ENCODE results near the gene TRIM23. TPM values are rescaled to one million over a fixed set of nuclear protein-coding genes. Genes with fewer than 3 reads are reported as not detected.

TRIM23 gene
- total RNA-seq, 2 donors from 2014 or later = 6.4 to 8.8 TPM

DNA sequence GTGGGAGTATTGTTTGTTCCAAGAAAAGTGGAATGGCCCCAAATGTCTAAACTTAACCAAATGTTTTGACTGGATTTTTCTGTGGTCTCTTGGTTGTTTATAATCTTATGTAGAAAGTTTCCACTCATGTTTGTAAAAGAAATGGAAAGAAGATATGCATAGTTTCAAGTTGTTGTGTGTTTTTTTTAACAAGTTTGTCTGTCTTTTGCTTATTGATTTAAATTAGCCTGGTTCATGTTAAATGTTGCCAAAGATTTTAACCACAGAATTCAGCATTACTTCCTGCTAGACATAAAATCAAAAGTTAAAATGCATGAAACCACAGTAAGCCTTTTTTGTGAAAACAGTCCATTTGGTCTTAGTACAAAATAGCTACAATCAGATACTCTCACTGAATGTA lies 47.0 kb downstream of the TRIM23 start:
- intact Hi-C loops (cut with DNase I, micrococcal nuclease) = no loop called here
- ATAC-seq = no peak
- DNase-seq = no peak

DNA sequence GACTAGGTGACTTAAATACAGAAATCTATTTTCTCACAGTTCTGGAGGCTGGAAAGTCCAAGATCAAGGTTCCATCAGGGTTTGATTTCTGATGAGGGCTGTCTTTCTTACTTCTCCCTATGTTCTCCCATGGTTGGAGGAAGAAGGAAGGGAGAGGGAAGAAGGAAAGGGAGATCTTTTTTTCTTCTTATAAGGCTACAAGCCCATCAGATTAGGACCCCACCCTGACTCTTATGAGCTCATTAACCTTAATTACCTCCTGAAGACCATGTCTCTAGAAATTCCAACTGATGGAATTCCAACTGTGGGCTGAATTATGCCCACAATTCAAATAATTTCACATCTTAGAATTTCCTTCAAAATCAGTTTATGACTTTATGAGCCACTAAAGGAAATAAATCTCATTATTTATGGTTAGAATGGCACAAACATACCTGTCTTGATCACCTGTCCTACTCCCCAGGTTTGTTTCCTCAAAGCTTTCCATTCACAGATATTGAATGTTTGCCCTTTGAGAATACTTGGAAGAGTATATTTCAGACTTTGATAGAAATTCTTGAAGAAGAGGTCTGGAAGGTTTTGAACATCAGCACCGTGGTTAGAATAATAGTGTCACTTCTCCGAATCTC lies 53.4 kb downstream of the TRIM23 start:
- ATAC-seq (peak; percentile 83), DNase-seq (no peak)
- intact Hi-C loops (cut with DNase I, micrococcal nuclease) = no loop called here

DNA sequence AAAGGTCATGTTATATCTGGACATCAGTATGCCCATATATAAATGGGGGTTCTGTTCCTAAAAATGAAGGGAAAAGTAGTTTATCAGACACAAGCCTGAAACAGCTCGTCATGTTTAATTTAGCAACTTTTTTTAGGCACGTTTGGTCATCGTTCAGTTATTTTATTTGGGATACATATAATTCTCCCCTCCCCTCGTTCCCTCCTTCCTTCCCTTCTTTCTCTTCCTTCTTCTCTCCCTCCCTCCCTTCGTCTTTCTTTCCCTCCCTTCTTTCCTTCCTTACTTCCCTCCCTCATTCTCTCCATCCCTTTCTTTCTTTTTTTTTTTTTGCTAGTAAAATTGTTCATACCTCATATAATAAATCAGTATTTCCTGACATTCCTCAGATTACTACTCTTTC lies 57.6 kb downstream of the TRIM23 start:
- no peak for DNase-seq
- intact Hi-C loops (cut with DNase I, micrococcal nuclease) = no loop called here
- ATAC-seq = no peak

DNA sequence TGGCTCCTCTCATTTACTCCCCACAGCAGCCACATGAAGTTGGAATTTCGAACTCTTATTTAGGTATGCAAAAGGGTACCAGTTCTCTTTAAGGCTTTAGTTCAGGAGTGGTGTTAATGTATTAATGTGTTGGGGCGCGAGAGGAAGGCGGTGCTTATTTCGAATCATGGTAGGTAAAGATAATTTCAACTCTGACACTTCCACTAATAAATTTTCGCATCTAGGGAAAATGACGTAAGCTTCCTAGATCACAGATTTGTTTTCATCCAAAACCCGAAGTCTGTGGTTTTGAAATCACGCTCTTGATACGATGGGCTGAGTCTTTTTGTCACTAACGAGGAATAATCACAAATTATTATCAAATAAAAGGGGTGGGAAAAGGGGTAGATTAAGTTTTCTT lies 60.4 kb downstream of the TRIM23 start:
- no peak for DNase-seq
- intact Hi-C loops (cut with DNase I, micrococcal nuclease) = no loop called here
- ATAC-seq = no peak

DNA sequence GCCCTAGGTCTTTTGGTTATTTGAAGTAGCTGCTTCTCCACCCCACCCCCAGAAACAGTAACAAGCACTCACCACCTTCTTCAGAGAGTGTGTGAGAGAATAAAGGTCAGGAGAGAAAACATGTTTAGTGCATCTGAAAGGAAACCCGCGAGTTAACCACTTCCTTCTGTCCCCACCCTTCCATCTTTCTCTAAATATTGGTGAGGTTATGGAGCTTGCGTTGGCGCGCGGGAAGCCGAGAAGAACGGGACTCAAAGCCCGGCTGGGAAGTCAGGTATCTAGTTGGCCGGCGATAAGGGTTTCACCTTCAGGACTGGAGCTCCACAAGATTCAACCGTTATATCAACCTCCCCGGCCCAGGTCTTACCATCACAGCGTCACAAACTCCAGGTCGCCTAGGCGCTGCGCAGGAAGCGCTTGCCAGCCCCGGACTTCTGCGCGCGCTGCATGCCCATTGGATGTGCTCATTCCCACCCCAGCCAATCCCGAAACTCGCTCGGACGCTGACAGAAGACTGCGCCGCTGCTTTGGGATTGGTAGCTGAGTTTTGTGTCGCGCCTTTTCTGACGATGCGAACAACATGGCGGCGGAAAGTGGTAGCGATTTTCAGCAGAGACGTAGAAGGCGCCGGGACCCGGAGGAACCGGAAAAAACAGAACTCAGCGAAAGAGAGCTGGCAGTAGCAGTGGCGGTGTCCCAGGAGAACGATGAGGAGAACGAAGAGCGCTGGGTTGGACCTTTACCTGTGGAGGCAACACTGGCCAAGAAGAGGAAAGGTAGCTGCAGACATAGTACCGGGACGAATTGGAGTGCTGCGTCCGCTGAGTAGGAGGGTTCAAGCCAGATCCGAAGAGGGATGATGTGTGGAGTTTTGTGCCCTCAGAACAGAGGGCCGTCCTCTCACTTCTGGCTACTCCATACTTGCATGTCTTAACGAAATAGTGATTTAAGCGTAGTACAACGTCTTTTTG lies 61.1 kb downstream of the TRIM23 start, which contains the start of the genes CENPK and PPWD1:
TSS of gene CENPK (minus strand) at position 438 of the 971 bp plus-strand sequence. CDS start 8,261 bp downstream, outside the sequence.
TSS of gene PPWD1 (plus strand) at position 566 of the 971 bp plus-strand sequence. CDS start at position 581, 15 bp downstream.
- ATAC-seq = peak; percentile 99
- peak; percentile 95 to 96 for DNase-seq
- intact Hi-C loops (cut with DNase I, micrococcal nuclease) = no loop called here

DNA sequence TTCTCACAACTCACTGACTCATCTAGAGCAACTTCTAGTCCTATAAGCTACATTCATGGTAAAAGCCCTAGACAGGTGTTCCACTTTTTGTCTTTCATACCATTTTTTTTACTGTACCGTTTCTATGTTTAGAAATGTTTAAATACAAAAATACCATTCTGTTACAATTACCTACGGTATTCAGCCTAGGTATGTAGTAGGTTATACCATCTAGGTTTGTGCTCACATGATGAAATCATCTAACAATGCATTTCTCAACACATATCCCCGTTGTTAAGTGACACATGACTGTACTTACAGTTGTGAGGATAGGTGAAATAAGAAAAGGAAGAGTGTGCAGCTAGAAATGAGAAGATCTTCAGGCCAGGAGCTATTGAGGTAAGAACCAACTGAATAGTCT lies 67.4 kb downstream of the TRIM23 start:
- DNase-seq = no peak
- intact Hi-C loops (cut with DNase I, micrococcal nuclease) = no loop called here
- ATAC-seq = no peak

DNA sequence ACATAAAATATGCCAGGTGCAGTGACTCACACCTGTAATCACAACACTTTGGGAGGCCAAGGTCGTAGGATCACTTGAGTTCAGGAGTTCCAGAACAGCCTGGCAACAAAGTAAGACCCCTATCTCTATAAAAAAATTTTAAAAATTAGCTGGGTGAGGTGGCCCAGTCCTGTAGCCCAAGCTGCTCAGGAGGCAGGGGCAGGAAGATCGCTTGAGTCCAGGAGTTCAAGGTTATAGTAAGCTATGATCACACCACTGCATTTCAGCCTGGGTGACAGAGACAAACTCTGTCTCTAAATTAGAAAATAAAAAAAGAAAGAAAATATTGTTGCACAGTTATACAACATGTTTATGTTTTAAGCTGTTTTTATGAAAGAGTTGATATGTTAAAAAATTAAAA lies 68.0 kb downstream of the TRIM23 start:
- DNase-seq (no peak), ATAC-seq (no peak)
- intact Hi-C loops (cut with DNase I, micrococcal nuclease) = no loop called here

DNA sequence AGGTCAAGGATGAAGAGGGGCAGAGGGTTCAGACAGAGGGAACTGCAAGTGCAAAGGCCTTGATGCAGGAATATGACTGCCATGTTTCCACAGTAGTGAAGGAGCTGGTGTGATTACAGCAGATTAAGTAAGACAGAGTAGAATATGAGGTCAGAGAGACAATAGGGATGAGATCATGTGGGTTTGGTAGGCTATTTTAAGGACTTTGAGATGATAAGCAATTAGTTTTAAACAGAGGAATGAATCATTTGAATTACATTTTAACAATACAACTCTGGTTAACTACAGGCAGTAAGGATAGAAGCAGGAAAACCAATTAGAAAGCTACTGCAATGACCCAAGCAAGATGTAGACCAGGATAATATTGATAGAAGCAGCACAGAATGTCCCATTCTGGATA lies 68.8 kb downstream of the TRIM23 start:
- ATAC-seq (peak; percentile 63), DNase-seq (no peak)
- intact Hi-C loops (cut with DNase I, micrococcal nuclease) = no loop called here

DNA sequence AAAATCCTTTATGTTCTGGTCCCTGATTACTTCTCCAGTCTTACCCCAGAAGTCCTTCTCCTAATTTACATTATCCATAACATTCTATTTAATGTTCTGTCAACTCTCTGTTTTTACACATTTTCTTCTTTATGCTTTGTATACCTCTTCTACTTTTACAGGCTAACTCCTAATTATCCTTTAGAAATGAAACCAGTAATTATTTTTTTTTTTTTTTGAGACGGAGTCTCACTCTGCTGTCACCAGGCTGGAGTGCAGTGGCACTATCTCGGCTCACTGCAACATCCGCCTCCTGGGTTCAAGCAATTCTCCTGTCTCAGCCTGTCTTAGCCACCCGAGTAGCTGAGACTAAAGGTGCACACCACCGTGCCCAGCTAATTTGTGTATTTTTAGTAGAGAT lies 70.2 kb downstream of the TRIM23 start:
- intact Hi-C loops (cut with DNase I, micrococcal nuclease) = no loop called here
- ATAC-seq (no peak), DNase-seq (no peak)

DNA sequence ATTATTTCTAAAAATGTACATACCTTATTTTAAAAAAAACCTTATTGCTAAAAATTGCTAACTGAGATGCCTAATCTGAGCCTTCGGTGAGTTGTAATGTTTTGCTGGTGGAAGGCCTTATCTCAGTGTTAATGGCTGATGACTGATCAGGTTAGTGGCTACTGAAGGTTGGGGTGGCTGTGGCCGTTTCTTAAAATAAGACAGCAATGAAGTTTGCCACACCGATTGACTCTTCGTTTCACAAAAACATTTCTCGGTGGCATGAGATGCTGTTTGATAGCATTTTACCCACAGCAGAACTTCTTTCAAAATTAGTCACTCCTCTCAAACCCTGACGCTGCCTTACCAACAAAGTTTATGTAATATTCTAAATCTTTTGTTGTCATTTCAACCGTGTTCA lies 75.9 kb downstream of the TRIM23 start:
- intact Hi-C loops (cut with DNase I, micrococcal nuclease) = no loop called here
- ATAC-seq (no peak), DNase-seq (no peak)

DNA sequence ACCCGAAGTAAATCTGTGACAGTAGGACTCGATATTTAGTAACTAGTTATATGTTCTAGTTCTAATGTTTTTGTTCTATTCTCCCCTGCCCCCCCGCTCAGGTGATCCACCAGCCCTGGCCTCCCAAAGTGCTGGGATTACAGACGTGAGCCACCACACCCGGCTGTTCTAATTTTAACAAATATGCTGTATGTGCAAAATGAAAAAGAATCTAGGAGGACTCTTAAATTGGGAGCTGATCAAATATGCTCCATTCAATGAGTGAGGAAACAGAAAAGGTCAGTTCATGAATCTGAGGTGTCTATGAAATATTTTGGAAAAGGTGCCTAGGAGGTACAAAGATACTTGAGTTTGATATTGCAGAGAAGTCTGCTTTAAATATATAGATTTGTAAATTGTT lies 78.0 kb downstream of the TRIM23 start:
- ATAC-seq = no peak
- DNase-seq = no peak

DNA sequence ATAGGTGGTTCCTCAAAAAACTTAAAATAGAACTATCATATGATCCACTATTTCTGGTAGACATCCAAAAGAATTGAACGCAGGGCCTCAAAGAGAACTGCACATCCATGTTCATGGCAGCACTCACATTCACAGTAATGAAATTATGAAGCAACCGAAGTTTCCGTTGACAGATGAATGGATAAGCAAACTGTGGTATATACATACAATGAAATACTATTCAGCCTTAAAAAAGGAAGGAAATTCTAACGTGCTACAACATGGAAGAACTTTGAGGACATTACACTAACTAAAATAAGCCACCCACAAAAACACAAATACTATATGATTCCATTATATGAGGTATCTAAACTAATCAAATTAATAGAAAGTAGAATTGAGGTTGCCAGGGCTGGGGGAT lies 79.7 kb downstream of the TRIM23 start:
- no peak for DNase-seq
- intact Hi-C loops (cut with DNase I, micrococcal nuclease) = no loop called here
- no peak for ATAC-seq

More for the DNA sequence above, 78.0 kb downstream of the TRIM23 start:
- intact Hi-C loops (cut with DNase I, micrococcal nuclease) = no loop called here

DNA sequence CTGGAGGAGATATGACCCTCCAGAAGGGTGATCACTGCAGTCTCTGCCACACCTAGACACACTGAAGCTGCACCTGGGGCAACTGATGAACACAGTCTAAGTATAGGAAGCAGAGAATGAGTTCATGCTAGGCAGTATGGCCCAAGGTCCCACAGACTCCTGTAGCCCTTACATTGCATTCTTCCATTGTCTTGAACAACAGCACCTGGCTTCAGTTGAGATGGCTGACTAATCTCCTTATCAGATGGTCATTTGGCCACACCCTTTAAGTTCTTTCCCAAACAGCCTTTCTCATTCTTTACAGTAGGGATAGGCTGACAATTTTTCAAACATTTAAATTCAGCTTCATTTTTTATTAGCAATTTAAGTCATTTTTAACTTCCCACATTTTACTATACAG lies 84.3 kb downstream of the TRIM23 start:
- peak; percentile 79 for ATAC-seq
- intact Hi-C loops (cut with DNase I, micrococcal nuclease) = no loop called here
- no peak for DNase-seq

Other genes starting within 250 kb of the TRIM23 start
- 1 to 10 TPM in 1 of 2 donors, under 1 TPM in 1; 0.46 to 1.3 TPM for gene ADAMTS6, start 142.4 kb downstream of the TRIM23 start, total RNA-seq
- 1 to 10 TPM; 5.2 to 7.8 TPM for gene CENPK, start 61.2 kb downstream of the TRIM23 start, total RNA-seq
- 10 to 100 TPM; 23.9 to 29.2 TPM for gene PPWD1, start 61.0 kb downstream of the TRIM23 start, total RNA-seq
- 1 to 10 TPM; 3.0 to 3.5 TPM for gene SHLD3, start 694 bp upstream of the TRIM23 start, total RNA-seq
- gene TRAPPC13, start 694 bp upstream of the TRIM23 start, total RNA-seq = 10 to 100 TPM; 19.4 to 24.6 TPM
- gene SGTB, start 97.8 kb upstream of the TRIM23 start, total RNA-seq = 1 to 10 TPM; 2.1 to 3.1 TPM
- gene NLN, start 97.9 kb upstream of the TRIM23 start, total RNA-seq = 10 to 100 TPM; 15.5 to 25.1 TPM